A549 (cell line): Measurements from ENCODE around the gene PPTC7. TPM values are rescaled to one million over a fixed set of nuclear protein-coding genes. Genes with fewer than 3 reads are reported as not detected.
"Not testable (repeated sequence)": the region's sequence is repeated elsewhere in the genome, so short reads cannot be mapped to it uniquely, and the experiment has no call there.

Source experiments
- ATAC-seq, 2 experiments: fragments of 200-7000 bp in 1 of 2; fragments of >200 bp in 1 of 2; cut with Nextera tagmentation in 1 of 2; cut with Tn5 transposase in 1 of 2; 3 replicates each; pipeline versions ENCODE4 v1.8.0 to v1.9.1; 2018 to 2020; ENCODE audit warnings: mild to moderate bottlenecking in 1 of 2, moderate library complexity in 1 of 2
- CTCF ChIA-PET: fragments of 300-600 bp; sonication (Branson Sonifier 250); formaldehyde crosslinking; extraction: SDS; loops from one replicate; lab custom pipeline; 2021; ENCODE audit warnings: antibody characterized with exemption, inconsistent platforms; lab: Yijun Ruan, JAX
- POLR2A ChIA-PET: fragments of 350-600 bp; formaldehyde crosslinking; extraction: SDS; loops from one replicate; lab custom pipeline; 2021; ENCODE audit warnings: antibody characterized with exemption, inconsistent platforms; lab: Yijun Ruan, JAX
- DNase-seq, 2 experiments: peaks; one replicate each; pipeline versions ENCODE4 v3.0.0 to v3.0.0-alpha.2; 2011 to 2016; ENCODE audit warnings: low read depth in 1 of 2, low spot score in 1 of 2
- FAIRE-seq: peaks from 2 replicates; lab custom pipeline; 2011; peaks lifted over from hg19 to GRCh38; lab: Jason Lieb, UNC
- H3K27ac ChIP-seq, 2 experiments: fragments of >200 bp; sonication (Bioruptor Twin); formaldehyde crosslinking; 3 replicates each; pipeline ENCODE4 v1.5.1; 2016 to 2017
- H3K4me1 ChIP-seq: fragments of >200 bp; sonication (Bioruptor Twin); formaldehyde crosslinking; 3 replicates; pipeline ENCODE4 v1.6.1; 2016
- H3K4me2 ChIP-seq: fragments of >200 bp; sonication (Bioruptor Twin); formaldehyde crosslinking; 3 replicates; pipeline ENCODE4 v1.6.1; 2016
- H3K4me3 ChIP-seq: fragments of >200 bp; sonication (Bioruptor Twin); formaldehyde crosslinking; 3 replicates; pipeline ENCODE4 v1.5.1; 2016
- H3K9me3 ChIP-seq: fragments of >200 bp; sonication (Bioruptor Twin); formaldehyde crosslinking; 3 replicates; pipeline ENCODE4 v1.6.1; 2016
- CBX2 ChIP-seq: fragments of 200-600 bp; sonication (generic); IDR thresholded peaks from 2 replicates; pipeline ENCODE4 v1.6.1; 2016; ENCODE audit warnings: low read depth, mild to moderate bottlenecking, borderline replicate concordance
- CBX8 ChIP-seq: fragments of 200-600 bp; sonication (generic); IDR thresholded peaks from 2 replicates; pipeline ENCODE4 v1.6.1; 2016
- CHD4 ChIP-seq: fragments of 200-600 bp; sonication (generic); IDR thresholded peaks from 2 replicates; pipeline ENCODE4 v1.6.1; 2016; ENCODE audit warnings: antibody characterized with exemption, mild to moderate bottlenecking, borderline replicate concordance
- FOSB ChIP-seq: fragments of 250-450 bp; sonication (Bioruptor Pico); IDR thresholded peaks from 2 replicates; pipeline ENCODE4 v1.5.0; 2020; ENCODE audit warnings: mild to moderate bottlenecking, moderate library complexity
- FOSL2 ChIP-seq, 2 experiments: fragments of 450-650 bp in 1 of 2; fragments of >200 bp in 1 of 2; sonication (Bioruptor Twin) in 1 of 2; formaldehyde crosslinking; IDR thresholded peaks; 2 replicates each; pipeline versions ENCODE4 v1.5.0 to v1.6.1; 2016 to 2020; ENCODE audit warnings: mild to moderate bottlenecking in 1 of 2, moderate library complexity in 1 of 2
- GATA3 ChIP-seq: IDR thresholded peaks from 2 replicates; pipeline ENCODE4 v1.6.1; 2012; ENCODE audit warnings: borderline replicate concordance
- JUNB ChIP-seq: fragments of >200 bp; sonication (Bioruptor Twin); formaldehyde crosslinking; IDR thresholded peaks from 2 replicates; pipeline ENCODE4 v1.6.1; 2016
- NR3C1 ChIP-seq: fragments of >200 bp; sonication (Bioruptor Twin); formaldehyde crosslinking; IDR thresholded peaks from 3 replicates; pipeline ENCODE4 v1.6.1; 2017
- PHF8 ChIP-seq: fragments of 200-600 bp; sonication (generic); IDR thresholded peaks from 2 replicates; pipeline ENCODE4 v1.6.1; 2016; ENCODE audit warnings: low read depth, mild to moderate bottlenecking, antibody characterized with exemption, moderate library complexity, borderline replicate concordance
- POLR2A ChIP-seq: IDR thresholded peaks from 2 replicates; pipeline ENCODE4 v1.6.1; 2012; ENCODE audit warnings: mild to moderate bottlenecking, low read length
- POLR2AphosphoS2 ChIP-seq: conservative IDR thresholded peaks from 2 replicates; pipeline ENCODE4 v1.6.1; 2012; ENCODE audit warnings: low read length, improper control_type of control experiment, inconsistent platforms
- RARB ChIP-seq: fragments of 250-450 bp; sonication (Bioruptor Pico); IDR thresholded peaks from 2 replicates; pipeline ENCODE4 v1.8.0; 2021; ENCODE audit warnings: mild to moderate bottlenecking, moderate library complexity
- RNF2 ChIP-seq: fragments of 200-600 bp; sonication (generic); IDR thresholded peaks from 2 replicates; pipeline ENCODE4 v1.6.1; 2016; ENCODE audit warnings: low read depth, mild to moderate bottlenecking, antibody characterized with exemption, moderate library complexity, borderline replicate concordance
- ZFP36 ChIP-seq: fragments of 450-650 bp; IDR thresholded peaks from 2 replicates; pipeline ENCODE4 v1.6.1; 2014; ENCODE audit warnings: borderline replicate concordance; ENCODE audit not compliant: partially characterized antibody
- ZNF302 ChIP-seq: fragments of 250-450 bp; sonication (Bioruptor Pico); IDR thresholded peaks from 2 replicates; pipeline ENCODE4 v1.9.0; 2021; ENCODE audit warnings: inconsistent platforms, mild to moderate bottlenecking, moderate library complexity
- ZSCAN20 ChIP-seq: fragments of 250-450 bp; sonication (Bioruptor Pico); IDR thresholded peaks from 2 replicates; pipeline ENCODE4 v1.8.0; 2022; ENCODE audit warnings: mild to moderate bottlenecking, moderate library complexity
- WGBS: methylation state at CpG from one replicate; pipeline ENCODE4 v1.1.6; 2017; ENCODE audit errors: missing lambda C conversion rate; 5-methylcytosine and 5-hydroxymethylcytosine counted together
- polyA plus RNA-seq, 4 experiments: library from polyadenylated mRNA; depleted of rRNA in 3 of 4; stranded (reverse); fragments of >200 nt; fragmentation: RNase III in 1 of 4; extraction: RNeasy Plus Mini Kit Qiagen cat#74134 plus additional on column Dnase treatment in 1 of 4; gene quantifications; 2 replicates in 3 of 4; 3 replicates in 1 of 4; pipeline ENCODE4 v1.2.3, GENCODE V29; 2011 to 2017
- TF ChIP-seq, protein P1 (sequence below): fragments of 150-350 bp; IDR thresholded peaks from 2 replicates; pipeline ENCODE4 v1.6.1; 2014; ENCODE audit warnings: low read depth, mild to moderate bottlenecking, low read length
- TF ChIP-seq, protein P2 (sequence below): fragments of 250-450 bp; sonication (Bioruptor Pico); IDR thresholded peaks from 2 replicates; pipeline ENCODE4 v1.5.0; 2020; ENCODE audit warnings: low read depth, mild to moderate bottlenecking, moderate library complexity
- TF ChIP-seq, protein P3 (sequence below): fragments of >200 bp; sonication (Bioruptor Twin); formaldehyde crosslinking; IDR thresholded peaks from 2 replicates; pipeline ENCODE4 v1.6.1; 2016
- TF ChIP-seq, protein P4 (sequence below): fragments of 250-450 bp; sonication (Bioruptor Pico); IDR thresholded peaks from 2 replicates; pipeline ENCODE4 v1.5.0; 2021; ENCODE audit warnings: mild to moderate bottlenecking, moderate library complexity, borderline replicate concordance

Gene PPTC7
- polyA plus RNA-seq, 2 of the 4 experiments (the other 2 are of a cell fraction) = 15.1 to 30.3 TPM

DNA sequence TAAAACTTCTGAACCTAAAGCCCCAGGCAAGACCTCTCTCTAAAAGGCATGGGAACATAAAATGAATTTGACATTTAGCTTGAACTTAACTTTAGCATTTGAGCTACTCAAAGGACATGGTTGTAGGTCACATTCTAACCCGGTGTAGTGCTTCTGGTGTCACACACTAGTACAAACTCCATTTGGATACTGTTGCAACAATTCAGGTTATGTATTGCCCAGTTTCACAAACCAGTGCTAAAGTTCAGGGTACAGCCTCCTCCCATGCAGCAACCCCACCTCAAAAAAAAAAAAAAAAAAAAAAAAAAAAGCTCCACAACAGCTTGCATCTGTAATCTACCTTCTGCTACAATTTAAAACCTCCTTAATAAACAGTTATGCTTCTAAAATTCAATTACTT lies 7.8 kb downstream of the PPTC7 start:
- Histone ChIP-seq H3K9me3 (peaks cover 15% of the 10 kb centered on the region), H3K27ac (0 out of 6 replicates have a peak overlapping the region, but pooled peaks of 1 of the 2 experiments have one; percentile 27), H3K4me3 (no peak overlapping the region), H3K4me1 (peaks cover 49% of the 10 kb centered on the region), H3K4me2 (peak overlapping the region; percentile 46)
- TF ChIP-seq, protein P1, sequence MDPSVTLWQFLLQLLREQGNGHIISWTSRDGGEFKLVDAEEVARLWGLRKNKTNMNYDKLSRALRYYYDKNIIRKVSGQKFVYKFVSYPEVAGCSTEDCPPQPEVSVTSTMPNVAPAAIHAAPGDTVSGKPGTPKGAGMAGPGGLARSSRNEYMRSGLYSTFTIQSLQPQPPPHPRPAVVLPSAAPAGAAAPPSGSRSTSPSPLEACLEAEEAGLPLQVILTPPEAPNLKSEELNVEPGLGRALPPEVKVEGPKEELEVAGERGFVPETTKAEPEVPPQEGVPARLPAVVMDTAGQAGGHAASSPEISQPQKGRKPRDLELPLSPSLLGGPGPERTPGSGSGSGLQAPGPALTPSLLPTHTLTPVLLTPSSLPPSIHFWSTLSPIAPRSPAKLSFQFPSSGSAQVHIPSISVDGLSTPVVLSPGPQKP = no peak
- TF ChIP-seq RARB (CRISPR knock-in tag) = no peak
- TF ChIP-seq FOSL2 (IDR thresholded peaks at IDR 0.05) = no peak
- no peak for TF ChIP-seq FOSL2 (CRISPR knock-in tag; IDR thresholded peaks at IDR 0.05)
- TF ChIP-seq ZNF302 (CRISPR knock-in tag) = no peak
- TF ChIP-seq CBX2 = no peak
- TF ChIP-seq FOSB = no peak
- TF ChIP-seq ZSCAN20 (CRISPR knock-in tag) = no peak
- no peak for TF ChIP-seq JUNB
- TF ChIP-seq POLR2AphosphoS2 = no peak
- TF ChIP-seq PHF8 = no peak
- TF ChIP-seq, protein P2, sequence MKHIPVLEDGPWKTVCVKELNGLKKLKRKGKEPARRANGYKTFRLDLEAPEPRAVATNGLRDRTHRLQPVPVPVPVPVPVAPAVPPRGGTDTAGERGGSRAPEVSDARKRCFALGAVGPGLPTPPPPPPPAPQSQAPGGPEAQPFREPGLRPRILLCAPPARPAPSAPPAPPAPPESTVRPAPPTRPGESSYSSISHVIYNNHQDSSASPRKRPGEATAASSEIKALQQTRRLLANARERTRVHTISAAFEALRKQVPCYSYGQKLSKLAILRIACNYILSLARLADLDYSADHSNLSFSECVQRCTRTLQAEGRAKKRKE = no peak
- no peak for TF ChIP-seq GATA3
- no peak for TF ChIP-seq CHD4
- TF ChIP-seq, protein P3, sequence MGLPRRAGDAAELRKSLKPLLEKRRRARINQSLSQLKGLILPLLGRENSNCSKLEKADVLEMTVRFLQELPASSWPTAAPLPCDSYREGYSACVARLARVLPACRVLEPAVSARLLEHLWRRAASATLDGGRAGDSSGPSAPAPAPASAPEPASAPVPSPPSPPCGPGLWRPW = no peak
- TF ChIP-seq ZFP36 = no peak
- TF ChIP-seq, protein P4, sequence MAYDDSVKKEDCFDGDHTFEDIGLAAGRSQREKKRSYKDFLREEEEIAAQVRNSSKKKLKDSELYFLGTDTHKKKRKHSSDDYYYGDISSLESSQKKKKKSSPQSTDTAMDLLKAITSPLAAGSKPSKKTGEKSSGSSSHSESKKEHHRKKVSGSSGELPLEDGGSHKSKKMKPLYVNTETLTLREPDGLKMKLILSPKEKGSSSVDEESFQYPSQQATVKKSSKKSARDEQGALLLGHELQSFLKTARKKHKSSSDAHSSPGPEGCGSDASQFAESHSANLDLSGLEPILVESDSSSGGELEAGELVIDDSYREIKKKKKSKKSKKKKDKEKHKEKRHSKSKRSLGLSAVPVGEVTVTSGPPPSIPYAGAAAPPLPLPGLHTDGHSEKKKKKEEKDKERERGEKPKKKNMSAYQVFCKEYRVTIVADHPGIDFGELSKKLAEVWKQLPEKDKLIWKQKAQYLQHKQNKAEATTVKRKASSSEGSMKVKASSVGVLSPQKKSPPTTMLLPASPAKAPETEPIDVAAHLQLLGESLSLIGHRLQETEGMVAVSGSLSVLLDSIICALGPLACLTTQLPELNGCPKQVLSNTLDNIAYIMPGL (CRISPR knock-in tag) = no peak
- no peak for TF ChIP-seq NR3C1
- TF ChIP-seq POLR2A = no peak
- TF ChIP-seq CBX8 = no peak
- TF ChIP-seq RNF2 = no peak
- ChIA-PET POLR2A (interaction anchor here (0.6 kb wide), 1 partner anchor 102 kb away, joined by 3 read pairs; no protein-coding TSS in a partner anchor), CTCF (interaction anchor here (0.9 to 1.8 kb wide), 3 partner anchors 23 to 312 kb away, joined by 3 to 10 read pairs (median 4); no protein-coding TSS in a partner anchor)
- no peak for ATAC-seq
- WGBS = 12% methylated on average over 1 of the region's 1 CpG
- DNase-seq = peak in 1 of 2 experiments; percentile 18
- FAIRE-seq = no peak

DNA sequence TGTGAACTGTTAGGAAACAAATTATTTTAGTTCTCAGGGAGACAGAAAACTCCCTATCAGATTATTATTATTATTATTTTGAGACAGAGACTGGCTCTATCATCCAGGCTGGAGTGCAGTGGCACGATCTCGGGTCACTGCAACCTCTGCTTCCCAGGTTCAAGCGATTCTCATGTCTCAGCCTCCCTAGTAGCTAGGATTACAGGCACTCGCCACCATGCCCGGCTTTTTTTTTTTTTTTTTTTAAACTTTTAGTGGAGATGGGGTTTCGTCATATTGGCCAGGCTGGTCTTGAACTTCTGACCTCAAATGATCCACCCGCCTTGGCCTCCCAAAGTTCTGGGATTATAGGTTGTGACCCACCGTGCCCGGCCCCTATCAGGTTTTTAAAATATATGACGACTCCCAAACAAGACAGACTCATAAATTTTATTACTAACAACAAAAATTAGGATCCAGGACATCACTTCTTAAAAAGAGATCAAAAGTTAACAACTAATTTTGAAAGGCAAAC lies 8.3 kb downstream of the PPTC7 start:
- Histone ChIP-seq H3K9me3 (peaks cover 15% of the 10 kb centered on the region), H3K4me1 (peaks cover 49% of the 10 kb centered on the region), H3K4me2 (peak overlapping the region; percentile 46)
- WGBS = 96% methylated on average over 10 of the region's 10 CpGs
- DNase-seq, H3K4me3 ChIP-seq, H3K27ac ChIP-seq, FAIRE-seq, ATAC-seq, POLR2A ChIA-PET: not testable (repeated sequence)
- CTCF ChIA-PET = interaction anchor here (0.6 to 1.8 kb wide), 5 partner anchors 27 to 1693 kb away, joined by 3 to 10 read pairs (median 3); no protein-coding TSS in a partner anchor
